M059J (cell line): Measurements from ENCODE around the gene STAM2. TPM values are rescaled to one million over a fixed set of nuclear protein-coding genes. Genes with fewer than 3 reads are reported as not detected.
"Not testable (repeated sequence)": the region's sequence is repeated elsewhere in the genome, so short reads cannot be mapped to it uniquely, and the experiment has no call there.

Source experiments
- DNase-seq: peaks from one replicate; pipeline ENCODE4 v3.0.0-alpha.2; 2012; ENCODE audit warnings: low read depth
- total RNA-seq: library from RNA; depleted of rRNA; stranded (reverse); fragments of >200 nt; shearing (Covaris generic); gene quantifications from 2 replicates; pipeline ENCODE4 v1.2.3, GENCODE V29; 2014; rRNA removed

The STAM2 gene
- 18.0 and 31.1 TPM in 2 replicates for total RNA-seq

- peak; percentile 88 for DNase-seq
Observed at GRCh38 chr2:152175368-152176112, at the start of gene STAM2. TSS of gene STAM2 (minus strand) at chr2:152175763. CDS start at chr2:152175642, 121 bp downstream.

DNA sequence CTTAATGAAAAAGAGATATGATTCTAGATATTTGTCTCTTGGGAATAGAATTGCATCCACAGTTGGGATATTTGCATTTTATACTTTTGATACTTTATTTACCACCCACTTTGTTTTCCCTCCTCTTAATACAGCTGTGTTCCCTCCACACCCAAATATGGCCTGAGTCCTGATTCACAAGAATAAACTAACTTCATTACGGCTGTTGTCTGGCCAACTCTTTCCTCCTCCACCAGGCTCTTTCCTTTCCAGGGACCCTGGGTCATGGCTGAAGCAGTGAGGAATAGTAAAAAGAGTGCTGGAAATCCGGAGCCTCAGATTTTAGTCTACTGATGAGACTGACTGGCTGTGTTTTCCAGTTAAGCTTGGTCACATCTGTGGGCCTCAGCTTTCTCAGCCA, 48.4 kb upstream of the STAM2 start:
- DNase-seq = no peak

GRCh38 chr2:152222975-152223637, 47.5 kb upstream of the STAM2 start:
- peak; percentile 76 for DNase-seq

DNA sequence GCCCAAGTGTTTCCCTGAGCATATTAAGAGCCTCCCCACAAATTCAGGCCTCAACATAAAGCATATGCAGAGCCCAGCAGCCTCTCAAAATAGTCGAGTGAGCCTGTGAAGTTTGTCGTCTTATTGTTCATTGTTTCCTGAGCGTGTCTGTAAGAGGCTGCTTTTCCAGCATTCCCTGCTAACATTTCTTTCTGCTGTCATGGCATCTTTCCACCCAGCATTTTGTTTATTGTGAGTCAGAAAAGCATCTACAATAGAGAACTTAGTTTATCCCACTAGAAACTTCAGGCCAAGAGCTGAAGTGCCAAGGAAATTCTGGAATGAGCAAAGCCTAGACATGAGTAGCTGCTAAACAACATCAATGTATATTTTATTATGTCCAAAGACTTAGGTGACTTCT, 46.3 kb upstream of the STAM2 start:
- peak; percentile 48 for DNase-seq

- DNase-seq = no peak
Observed at GRCh38 chr2:152219077-152219828, 43.7 kb upstream of the STAM2 start.

DNA sequence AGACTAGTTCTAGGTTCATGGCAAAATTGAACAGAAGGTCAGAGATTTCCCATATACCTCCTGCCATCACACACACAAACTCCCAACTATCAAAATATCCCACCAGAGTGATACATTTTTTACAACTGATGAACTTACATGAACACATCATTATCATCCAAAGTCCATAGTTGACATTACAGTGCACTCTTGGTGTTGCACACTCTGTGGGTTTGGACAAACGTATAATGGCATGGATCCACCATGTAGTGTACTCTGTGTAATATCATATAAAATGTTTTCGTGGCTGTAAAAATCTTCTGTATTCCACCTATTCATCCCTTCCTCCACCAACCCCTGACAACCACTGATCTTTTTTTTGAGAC, 25.9 kb upstream of the STAM2 start:
- no peak for DNase-seq

DNA sequence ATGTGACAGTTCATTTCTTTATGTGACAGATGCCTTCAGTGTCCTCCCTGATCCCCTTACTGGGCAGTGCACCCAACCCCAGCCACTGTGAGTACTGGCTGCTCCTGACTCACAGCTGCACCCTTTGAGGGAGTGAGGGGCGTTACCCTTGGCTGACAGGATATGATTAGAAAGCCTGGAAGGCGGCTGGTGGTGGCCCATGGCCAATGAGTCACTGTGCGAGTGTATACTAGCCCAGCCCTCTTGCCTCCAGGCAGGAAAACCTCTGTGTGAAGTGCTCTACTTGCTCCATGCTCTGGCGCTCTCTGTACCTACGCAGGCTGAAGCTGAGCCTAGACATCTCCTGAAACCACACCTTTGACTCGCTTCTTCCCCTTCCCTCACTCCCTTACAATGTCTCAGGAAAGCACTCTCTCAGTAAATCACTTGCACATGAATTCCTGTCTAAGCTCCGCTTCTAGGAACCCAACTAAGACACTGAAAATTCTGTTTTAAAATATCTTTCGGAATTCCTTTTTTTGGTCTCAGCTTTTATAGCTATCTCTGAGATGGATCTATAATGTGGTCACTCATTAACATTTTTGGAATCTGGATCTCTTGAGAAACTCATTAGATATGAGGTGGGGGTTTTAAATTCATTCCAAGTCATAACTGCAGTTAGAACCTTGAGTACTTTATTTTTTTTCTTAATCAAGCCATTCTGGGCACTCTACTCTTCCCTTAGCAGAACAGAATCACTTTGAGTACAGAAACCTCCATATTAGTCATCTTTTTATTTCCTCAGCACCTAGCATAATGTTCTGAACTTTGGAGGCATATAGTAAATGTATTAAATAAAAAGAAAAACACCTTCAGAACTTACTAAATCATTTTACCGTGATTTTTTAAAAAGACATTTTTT, 25.3 kb upstream of the STAM2 start:
- DNase-seq = peak; percentile 99

DNA sequence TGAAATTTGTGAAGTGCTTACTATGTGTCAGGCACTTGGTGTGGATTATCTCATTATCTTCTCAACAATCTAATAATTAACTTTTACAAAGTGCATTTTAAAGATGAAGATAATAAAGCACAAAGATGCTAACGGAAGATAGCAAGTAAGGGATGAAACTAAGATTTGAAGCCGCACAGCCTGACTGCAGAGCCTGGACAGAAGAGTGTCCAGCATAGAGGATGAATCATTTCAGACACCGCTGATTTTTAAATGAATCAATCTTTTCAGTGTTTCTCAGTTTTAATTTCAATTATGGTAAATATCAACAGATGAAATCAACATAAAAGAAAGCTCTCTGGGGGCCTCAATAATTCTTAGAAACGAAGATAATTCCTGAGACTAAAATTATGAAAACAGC, 24.5 kb upstream of the STAM2 start:
- no peak for DNase-seq

DNA sequence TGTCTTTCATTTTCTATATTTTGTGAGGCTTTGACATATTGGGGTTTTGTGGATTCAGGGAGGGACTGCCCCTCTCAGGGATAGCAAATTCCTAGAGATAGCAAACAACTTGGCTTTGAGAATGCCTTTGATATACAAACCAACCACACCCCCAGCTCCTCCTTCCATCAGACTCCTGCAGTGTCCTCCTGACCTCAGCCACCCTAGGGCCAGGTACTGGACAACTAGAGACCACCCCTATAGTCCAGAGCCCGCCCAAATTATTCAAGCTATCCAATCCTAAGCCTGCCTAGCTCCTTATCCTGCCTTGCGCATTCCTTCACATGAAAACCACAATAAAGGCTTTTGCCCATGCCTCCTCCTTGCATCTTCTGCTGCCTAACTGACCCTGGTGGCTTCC, 22.9 kb upstream of the STAM2 start:
- no peak for DNase-seq

- DNase-seq = peak; percentile 28
Observed at GRCh38 chr2:152197508-152198284, 22.1 kb upstream of the STAM2 start.

DNA sequence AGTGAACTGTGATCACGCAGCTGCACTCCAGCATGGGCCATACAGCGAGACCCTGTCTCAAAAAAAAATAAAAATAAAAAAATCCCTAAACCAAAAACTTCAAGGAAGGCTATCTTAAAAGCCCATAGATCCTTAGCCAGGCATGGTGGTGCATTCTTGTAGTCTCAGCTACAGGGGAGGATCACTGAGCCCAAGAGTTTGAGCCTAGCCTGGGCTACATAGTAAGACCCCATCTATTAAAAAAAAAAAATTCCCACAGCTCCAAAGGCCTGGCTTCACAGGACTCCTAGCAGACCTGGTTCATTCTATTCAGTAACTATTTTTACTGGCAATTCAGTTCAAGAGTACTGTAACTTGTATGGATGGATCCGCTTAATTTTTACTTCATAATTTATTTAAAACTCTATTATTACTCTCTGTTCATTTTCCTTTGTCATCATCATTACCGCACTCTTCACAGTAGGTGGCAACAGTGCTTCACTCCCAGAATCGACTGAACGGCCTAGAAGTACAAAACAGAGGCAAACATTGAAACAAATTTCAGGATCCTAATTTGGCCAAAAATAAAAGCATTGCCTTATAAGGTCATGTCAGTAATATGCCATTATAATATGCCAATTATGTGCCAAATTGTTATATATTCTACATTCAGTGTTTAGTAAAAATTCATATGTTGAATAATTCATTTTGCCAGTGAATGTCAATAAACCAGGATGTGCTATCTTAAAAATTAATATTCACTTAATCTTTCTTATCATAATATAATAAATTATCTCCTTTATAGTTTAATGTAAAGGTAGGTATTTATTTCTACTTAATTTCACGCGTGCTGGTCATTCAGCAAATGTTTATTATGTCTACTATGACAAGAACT, 14.3 kb upstream of the STAM2 start:
- peak; percentile 77 for DNase-seq

DNA sequence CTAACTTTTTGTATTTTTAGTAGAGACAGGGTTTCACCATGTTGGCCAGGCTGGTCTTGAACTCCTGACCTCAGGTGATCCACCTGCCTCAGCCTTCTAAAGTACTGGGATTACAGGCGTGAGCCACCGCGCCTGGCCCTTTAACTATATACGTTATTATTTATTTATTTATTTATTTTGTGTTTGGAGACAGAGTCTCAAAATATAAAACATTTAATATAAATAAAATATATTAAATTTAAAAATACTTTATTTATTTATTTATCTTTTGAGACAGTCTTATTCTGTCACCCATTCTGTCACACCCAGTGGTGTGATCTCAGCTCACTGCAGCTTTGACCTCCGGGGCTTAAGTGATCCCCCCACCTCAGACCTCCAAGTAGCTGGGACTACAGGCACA, 11.2 kb upstream of the STAM2 start:
- not testable (repeated sequence) for DNase-seq

- DNase-seq = no peak
Observed at GRCh38 chr2:152186262-152186661, 10.7 kb upstream of the STAM2 start.

DNA sequence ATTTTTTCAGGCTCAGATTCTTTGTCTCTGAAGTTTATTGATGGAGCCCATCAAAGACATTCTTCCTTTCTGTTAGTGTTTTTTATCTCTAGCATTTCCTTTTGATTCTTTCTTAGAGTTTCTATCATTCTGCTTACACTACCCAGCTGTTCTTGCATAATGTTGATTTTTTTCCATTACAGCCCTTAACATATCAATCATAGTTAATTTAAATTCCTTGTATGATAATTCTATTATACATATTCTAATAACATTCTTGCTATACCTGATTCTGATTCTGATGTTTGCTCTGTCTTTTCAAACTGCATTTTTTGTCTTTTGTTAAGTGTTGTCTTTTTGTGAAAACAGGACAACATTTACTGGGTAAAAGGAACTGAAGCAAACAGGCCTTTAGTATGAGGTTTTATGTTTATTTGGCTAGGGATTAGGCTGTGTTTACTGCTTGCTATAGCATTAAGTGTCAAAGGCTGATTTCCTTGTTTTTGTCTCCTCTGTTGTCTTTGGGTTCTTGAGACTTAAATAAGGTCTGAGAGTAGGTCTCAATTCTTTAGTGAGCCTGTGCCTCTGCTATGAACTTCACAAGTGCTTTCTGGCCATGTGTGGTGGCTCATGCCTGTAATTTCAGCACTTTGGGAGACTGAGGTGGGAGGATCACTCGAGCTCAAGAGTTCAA, 8.0 kb upstream of the STAM2 start:
- no peak for DNase-seq

DNA sequence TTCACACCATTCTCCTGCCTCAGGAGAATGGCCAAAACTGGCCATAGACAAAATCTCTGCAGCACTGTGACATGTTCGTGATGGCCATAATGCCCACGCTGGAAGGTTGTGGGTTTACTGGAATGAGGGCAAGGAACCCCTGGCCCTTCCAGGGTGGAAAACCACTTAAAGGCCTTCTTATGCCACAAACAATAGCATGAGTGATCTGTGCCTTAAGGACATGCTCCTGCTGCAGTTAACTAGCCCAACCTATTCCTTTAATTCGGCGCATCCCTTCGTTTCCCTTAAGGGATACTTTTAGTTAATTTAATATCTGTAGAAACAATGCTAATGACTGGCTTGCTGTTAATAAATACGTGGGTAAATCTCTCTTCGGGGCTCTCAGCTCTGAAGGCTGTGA, 2.1 kb upstream of the STAM2 start:
- DNase-seq = not testable (repeated sequence)

- no peak for DNase-seq
Observed at GRCh38 chr2:152176113-152176714, 651 bp upstream of the STAM2 start.

DNA sequence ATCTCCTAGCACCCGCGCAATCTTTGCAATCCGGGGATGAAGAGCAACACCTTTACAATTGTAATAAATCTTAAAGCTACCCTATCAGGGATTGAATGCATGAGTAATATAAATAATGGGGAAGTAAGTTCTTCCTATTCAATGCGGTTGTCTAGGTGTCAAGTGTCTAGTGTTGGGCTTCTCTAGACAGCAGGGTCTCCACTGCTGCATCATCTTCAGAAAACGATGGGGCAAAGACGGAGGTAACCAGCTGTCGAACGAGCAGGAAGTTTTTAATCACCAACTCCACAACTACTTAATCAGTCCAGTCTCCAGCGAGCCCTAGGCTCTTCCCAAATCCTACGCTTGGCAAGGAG, 573 bp downstream of the STAM2 start:
- DNase-seq = no peak

- no peak for DNase-seq
Observed at GRCh38 chr2:152174574-152174973, 989 bp downstream of the STAM2 start.

GRCh38 chr2:152173831-152174230, 1.7 kb downstream of the STAM2 start:
- DNase-seq = no peak
